Activated CD8-positive, alpha-beta memory T cell treated with anti-CD3 and anti-CD28 coated beads for 24 hours (primary cell): Measurements from ENCODE around the gene ASCC3.
"Not testable (repeated sequence)": the region's sequence is repeated elsewhere in the genome, so short reads cannot be mapped to it uniquely, and the experiment has no call there.

Experiments used
- DNase-seq: peaks from one replicate; pipeline ENCODE4 v3.0.0-alpha.2; 2020

ASCC3 gene

GRCh38 chr6:100880149-100880852 lies 828 bp downstream of the ASCC3 start:
- DNase-seq: no peak

- no peak for DNase-seq
Observed at GRCh38 chr6:100879317-100879716, 1.8 kb downstream of the ASCC3 start.

DNA sequence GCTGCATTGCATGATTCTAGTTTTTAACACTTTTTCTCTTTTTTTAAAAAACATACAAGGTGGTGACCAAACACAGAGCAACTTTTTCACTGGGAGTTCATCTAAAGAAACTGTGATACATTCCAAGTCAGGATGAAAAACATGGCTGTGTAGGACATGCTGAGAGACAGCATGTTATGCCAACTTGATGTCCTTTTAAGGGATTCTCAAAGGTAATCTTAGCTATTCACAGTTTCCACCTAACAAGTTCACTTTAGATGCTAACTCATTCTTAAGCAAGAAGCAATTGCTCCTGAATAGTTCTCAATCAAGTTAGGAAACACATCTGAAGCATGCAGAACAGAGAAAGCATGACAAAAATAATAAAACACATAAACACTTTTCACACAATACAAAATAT lies 3.3 kb downstream of the ASCC3 start:
- no peak for DNase-seq

DNA sequence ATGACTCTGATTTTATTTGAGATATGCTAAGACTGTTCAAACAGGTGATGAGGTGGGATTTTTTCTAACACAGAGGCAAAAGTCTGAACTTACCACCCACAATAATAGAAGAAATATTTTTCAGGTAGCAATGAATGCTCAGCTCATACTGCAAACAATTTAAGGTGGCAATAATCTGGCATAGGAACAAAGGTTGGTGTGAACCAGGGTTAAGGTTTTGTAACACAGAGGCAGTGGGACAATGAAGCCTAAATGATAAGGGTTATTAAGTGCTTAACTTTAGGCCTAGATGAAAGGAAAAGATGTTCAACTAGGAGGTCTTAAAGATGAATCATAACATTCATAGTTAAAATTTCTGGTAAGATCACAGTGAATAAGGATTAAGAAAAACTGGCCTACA lies 4.9 kb downstream of the ASCC3 start:
- no peak for DNase-seq

- DNase-seq: no peak
Observed at GRCh38 chr6:100865525-100865924, 15.6 kb downstream of the ASCC3 start.

DNA sequence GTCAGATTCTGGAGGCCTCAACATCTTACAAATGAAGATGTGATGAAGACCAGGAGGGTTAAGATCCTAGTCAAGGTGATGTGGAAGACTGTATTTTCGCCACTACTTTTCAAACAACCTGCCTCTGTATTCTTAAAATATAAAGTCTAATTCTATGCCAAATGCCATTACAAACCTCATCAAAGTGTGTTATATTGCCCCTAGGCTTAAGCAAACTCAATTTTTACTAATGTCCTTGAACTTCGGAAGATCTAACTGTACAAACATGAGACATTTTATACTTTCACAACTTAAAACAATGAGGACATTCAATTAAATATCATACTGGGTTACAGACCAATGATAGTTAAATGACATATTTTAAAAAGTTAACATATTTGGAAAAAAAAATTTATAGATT lies 19.1 kb downstream of the ASCC3 start:
- no peak for DNase-seq

- no peak for DNase-seq
Observed at GRCh38 chr6:100856146-100856545, 25.0 kb downstream of the ASCC3 start.

DNA sequence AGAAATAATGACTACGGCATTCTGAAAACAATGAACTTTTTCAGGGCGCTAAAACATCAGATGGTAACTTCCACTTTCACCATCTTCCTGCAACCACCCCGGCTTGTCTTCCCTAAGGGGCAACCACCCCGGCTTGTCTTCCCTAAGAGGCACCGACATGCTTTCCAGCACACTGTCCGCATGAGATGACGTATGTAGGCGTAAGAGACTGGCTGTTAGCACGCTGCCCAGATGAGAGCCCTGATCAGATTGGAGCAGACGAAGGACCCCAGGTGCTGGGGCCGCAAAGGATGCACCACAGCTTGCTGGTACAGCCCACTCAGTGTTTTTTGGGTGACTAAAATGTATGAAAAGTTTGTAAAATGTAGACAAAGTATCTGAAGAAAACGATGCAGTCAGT lies 29.3 kb downstream of the ASCC3 start:
- no peak for DNase-seq

DNA sequence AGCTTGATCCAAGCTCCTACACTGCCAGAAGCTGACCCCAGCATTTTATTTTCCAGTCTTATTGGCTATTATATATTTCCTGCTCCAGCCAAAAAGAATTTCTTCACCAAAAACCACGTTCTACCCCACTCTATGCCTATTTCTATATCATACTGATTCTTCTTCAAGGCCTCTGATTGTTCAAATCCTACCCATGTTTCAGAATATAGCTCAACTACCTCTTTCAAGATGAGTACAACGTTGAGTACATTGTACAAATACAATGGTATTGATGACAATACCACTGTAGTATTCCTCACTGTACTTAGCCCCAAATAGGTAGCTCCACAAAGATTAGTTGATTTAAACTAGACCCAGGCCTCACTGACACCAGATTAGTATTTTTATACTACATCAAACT lies 31.0 kb downstream of the ASCC3 start:
- no peak for DNase-seq

GRCh38 chr6:100846276-100846675 lies 34.9 kb downstream of the ASCC3 start:
- DNase-seq: no peak

DNA sequence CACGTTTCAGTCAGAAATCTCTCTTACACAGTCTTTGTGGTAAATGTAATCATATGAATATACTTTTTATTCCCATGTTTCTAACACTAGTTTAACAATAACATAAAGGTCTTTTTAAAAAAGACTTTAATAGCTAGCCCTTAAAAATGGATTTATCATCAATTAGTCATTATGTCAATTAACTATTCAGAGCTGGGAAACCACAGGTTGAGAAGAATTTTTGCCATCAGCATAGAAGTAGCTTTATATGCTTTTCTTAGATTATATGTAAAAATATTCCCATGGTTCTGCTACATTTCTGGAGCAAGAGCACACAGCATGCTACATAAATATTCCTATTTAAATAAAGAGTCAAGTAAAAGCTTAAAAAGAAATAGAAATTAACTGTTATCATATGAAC lies 35.5 kb downstream of the ASCC3 start:
- DNase-seq: no peak

DNA sequence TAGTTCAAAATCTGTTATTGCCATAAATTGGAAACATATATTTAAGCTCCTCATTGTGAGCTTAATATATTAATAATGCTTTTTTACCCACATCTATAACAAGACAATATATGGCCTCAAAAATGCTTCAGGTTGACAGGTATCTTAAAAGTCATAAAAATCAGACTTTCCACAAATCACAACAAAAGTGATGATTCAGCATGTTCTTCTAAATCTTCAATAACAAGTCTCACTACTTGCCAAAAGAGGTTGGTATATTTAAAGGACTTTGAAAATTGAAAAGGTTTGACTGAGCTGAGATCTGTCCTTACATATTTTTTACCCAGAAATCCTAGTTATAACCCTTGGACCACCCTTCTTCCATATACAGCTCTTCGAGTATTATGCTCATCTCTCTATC lies 41.7 kb downstream of the ASCC3 start:
- no peak for DNase-seq

DNA sequence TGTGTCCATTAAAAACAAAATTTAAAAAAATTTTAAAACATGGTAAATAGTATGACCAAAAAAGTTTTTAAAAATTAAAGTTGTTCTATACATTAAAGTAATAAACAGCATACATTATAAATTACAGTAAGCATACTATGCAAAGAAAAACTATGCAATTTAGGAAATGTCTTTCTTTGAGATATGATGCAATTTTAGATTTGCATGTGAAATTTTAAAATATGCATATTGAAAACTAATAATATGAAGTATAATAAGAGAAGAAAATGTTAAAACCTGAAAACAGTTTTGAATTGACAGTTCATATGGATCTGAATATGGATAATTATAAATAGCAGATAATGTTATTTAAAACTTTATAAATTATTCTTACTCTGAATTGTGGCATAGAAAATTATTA lies 43.1 kb downstream of the ASCC3 start:
- no peak for DNase-seq

DNA sequence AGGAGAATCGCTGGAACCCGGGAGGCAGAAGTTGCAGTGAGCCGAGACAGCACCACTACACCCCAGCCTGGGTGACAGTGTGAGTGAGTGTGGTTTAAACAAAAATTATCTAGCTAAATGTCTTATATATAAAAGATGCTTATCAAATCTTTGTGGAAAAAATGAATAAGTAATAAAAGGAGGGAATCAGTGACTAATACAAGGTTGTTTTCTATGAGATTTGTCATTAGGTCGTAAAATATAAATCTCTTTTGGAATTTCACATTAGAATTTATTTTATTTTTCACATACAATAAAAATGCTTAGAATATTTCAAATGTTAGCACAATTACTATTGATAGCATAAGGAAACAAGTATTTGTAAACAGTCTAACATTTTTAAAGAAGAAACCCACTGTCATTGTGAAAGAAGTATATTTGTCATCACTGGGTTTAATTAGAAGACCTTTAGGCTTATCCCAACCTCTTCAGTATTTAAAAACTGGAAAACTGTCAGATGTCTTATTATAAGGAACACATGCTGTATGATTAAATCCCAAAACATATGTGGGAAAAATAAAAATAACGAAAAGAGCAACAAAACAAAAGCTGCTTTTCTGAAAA lies 47.1 kb downstream of the ASCC3 start:
- no peak for DNase-seq

DNA sequence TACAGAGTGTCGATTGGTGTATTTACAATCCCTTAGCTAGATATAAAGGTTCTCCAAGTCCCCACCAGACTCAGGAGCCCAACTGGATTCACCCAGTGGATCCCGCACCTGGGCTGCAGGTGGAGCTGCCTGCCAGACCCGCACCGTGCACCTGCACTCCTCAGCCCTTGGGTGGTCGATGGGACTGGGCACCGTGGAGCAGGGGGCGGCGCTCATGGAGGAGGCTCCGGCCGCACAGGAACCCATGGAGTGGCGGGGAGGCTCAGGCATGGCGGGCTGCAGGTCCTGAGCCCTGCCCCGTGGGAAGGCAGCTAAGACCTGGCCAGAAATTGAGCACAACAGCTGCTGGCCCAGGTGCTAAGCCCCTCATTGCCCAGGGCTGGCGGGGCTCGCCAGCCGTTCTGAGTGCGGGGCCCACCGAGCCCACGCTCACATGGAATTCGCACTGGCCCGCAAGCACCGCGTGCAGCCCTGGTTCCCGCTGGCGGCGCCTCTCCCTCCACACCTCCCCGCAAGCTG lies 52.0 kb downstream of the ASCC3 start:
- not testable (repeated sequence) for DNase-seq

- no peak for DNase-seq
Observed at GRCh38 chr6:100823041-100823440, 58.1 kb downstream of the ASCC3 start.

DNA sequence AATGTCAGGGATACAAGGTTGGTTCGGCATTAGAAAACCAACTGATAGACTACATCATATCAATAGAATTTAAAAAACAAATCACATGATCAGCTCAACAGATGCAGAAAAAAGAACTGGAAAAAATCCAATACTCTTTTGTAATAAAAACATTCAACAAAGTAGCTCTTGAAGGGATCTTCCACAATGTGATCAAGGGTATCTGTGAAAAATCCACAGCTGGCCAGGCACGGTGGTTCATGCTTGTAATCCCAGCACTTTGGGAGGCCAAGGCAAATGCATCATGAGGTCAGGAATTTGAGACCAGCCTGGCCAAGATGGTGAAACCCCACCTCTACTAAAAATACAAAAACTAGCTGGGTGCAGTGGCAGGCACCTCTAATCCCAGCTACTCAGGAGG lies 63.1 kb downstream of the ASCC3 start:
- DNase-seq: no peak

- no peak for DNase-seq
Observed at GRCh38 chr6:100810015-100810414, 71.1 kb downstream of the ASCC3 start.

DNA sequence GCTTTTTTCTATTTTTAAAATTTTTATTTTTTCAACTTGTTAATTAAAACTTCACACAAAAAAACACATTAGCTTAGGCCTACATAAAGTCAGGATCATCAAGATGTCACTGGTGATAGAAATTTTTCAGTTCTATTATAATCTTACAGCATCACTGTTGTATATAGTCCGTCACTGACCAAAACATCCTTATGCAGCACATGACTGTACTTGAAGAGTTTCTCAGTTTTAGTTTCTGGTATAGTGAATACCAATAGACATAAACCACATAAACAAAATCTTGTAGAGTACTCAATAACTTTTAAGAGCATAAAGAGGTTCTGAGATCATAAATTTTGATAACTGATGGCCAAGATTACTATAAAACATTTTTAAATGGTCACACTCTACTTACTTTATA lies 71.8 kb downstream of the ASCC3 start:
- DNase-seq: no peak

DNA sequence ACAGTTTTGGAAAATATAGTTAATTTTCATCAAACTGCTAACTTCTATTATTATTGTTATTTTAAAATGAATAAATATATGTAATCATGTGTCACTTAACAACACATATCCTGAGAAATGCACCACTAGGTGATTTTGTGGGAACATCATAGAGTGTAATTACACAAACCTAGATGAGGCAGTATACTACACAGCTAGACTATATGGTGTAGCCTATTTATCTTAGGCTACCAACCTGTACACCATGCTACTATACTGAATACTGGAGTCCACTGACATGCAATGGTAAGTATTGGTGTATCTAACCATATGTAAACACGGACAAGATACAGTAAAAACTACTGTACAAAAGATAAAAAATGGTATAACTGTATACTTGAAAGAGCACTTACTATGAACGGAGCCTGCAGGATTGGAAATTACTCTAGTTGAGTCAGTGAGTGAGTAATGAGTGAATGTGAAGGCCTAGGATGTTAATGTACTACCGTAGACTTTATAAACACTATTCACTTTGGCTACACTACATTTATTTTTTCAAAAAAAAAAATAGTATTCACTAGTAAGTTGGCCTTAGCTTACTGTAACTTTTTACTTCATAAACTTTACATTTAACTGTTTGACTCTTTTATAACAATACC lies 72.4 kb downstream of the ASCC3 start:
- no peak for DNase-seq

DNA sequence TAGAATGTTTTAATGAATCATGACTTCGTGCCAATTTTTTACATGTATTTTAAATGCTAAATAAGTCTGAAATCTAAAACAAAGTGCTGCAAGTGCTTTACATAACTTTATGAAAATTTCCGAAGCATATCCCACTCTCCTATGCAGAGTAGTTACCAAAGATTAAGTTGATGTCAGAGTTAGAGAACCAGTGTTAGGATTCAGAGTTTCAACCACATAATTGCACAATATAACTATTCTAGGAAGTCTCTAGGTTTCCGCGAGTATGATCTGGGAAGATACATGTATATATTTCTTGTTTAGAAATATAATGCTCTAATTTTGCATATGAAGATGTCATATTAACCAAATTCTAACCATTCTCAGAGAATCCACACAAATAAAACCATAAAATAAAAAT lies 74.8 kb downstream of the ASCC3 start:
- no peak for DNase-seq

DNA sequence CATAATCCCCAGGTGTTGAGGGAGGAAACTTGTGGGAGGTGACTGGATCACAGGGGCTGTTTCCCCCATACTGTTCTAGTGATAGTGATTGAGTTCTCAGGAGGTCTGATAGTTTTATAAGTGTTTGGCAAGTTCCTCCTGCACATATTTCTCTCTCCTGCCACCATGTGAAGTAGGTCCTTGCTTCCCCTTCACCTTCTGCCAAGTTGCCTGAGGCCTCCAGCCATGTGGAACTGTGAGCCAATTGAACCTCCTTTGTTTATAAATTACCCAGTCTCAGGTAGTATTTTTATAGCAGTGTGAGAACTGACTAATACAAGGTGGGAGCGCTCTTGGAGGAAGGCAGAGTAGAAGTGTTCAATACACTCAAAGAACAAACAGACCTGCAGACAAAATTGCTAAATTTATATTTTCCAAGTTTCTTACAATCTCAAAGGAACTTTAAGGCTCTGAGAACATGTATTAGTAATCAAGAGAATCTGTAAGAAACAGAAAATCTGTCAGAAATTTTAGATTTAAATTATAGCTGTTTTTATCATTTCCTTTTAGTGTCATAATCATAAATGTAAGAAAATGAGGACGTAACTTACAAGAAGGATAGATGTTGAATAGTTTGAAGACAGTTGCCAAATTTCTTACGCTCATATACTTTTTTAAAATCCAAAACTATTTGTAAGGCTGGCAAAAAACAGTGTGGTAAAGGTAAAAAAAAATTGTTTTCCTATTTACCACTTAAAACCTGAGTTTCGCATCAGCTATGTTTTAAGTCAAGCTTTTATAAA lies 77.7 kb downstream of the ASCC3 start:
- DNase-seq: no peak

- DNase-seq: no peak
Observed at GRCh38 chr6:100801036-100801435, 80.1 kb downstream of the ASCC3 start.
